HG03571 (cell line): ENCODE measurements around the gene SNX18.
"Not testable (repeated sequence)": the region's sequence is repeated elsewhere in the genome, so short reads cannot be mapped to it uniquely, and the experiment has no call there.

Experiments
- ATAC-seq: cut with Tn5 transposase; IDR thresholded peaks from one replicate; pipeline ENCODE4 v1.9.1; 2021; ENCODE audit not compliant: unreplicated experiment

The SNX18 gene

GRCh38 chr5:54519509-54519876 is 1.9 kb downstream of the SNX18 start:
- no peak for ATAC-seq

GRCh38 chr5:54520438-54520846 is 2.9 kb downstream of the SNX18 start:
- ATAC-seq = no peak

- ATAC-seq = no peak
These were observed 3.4 kb downstream of the SNX18 start for GRCh38 chr5:54520940-54521339.

- no peak for ATAC-seq
These were observed 4.4 kb downstream of the SNX18 start for GRCh38 chr5:54521856-54522479.

GRCh38 chr5:54523534-54523933 is 6.0 kb downstream of the SNX18 start:
- ATAC-seq = no peak

- no peak for ATAC-seq
These were observed 6.5 kb downstream of the SNX18 start for GRCh38 chr5:54524082-54524481.

GRCh38 chr5:54524704-54525103 is 7.1 kb downstream of the SNX18 start:
- no peak for ATAC-seq

- ATAC-seq = no peak
These were observed 7.7 kb downstream of the SNX18 start for GRCh38 chr5:54525261-54525660.

GRCh38 chr5:54525692-54526091 is 8.1 kb downstream of the SNX18 start:
- ATAC-seq = no peak

- no peak for ATAC-seq
These were observed 9.2 kb downstream of the SNX18 start for GRCh38 chr5:54526604-54527288.

GRCh38 chr5:54528633-54529209 is 11.2 kb downstream of the SNX18 start:
- ATAC-seq = no peak

GRCh38 chr5:54529565-54529964 is 12.0 kb downstream of the SNX18 start:
- ATAC-seq = no peak

GRCh38 chr5:54531546-54531945 is 14.0 kb downstream of the SNX18 start:
- no peak for ATAC-seq

GRCh38 chr5:54533541-54534190 is 16.1 kb downstream of the SNX18 start:
- no peak for ATAC-seq

- ATAC-seq = no peak
These were observed 16.8 kb downstream of the SNX18 start for GRCh38 chr5:54534191-54535004.

- no peak for ATAC-seq
These were observed 17.7 kb downstream of the SNX18 start for GRCh38 chr5:54535149-54535844.

- not testable (repeated sequence) for ATAC-seq
These were observed 18.8 kb downstream of the SNX18 start for GRCh38 chr5:54536375-54536774.

GRCh38 chr5:54536861-54537260 is 19.3 kb downstream of the SNX18 start:
- ATAC-seq = not testable (repeated sequence)

GRCh38 chr5:54537725-54538124 is 20.2 kb downstream of the SNX18 start:
- no peak for ATAC-seq

GRCh38 chr5:54538156-54538555 is 20.6 kb downstream of the SNX18 start:
- no peak for ATAC-seq

GRCh38 chr5:54539001-54539400 is 21.4 kb downstream of the SNX18 start:
- ATAC-seq = no peak
